Panc1 (cell line): Measurements from ENCODE around the gene UGGT2. TPM values are rescaled to one million over a fixed set of nuclear protein-coding genes. Genes with fewer than 3 reads are reported as not detected.

ENCODE experiments used
- ATAC-seq: fragments of 200-7000 bp; cut with Tn5 transposase; 2 replicates; pipeline ENCODE4 v1.9.1; 2020; ENCODE audit warnings: mild to moderate bottlenecking, moderate library complexity
- BruUV-seq: library from RNA; stranded (reverse); fragments of 400-500 nt; replicated peaks from 2 replicates; lab custom pipeline; 2021; lab: Mats Ljungman, UMichigan
- CTCF ChIA-PET: fragments of 300-600 bp; sonication (Branson Sonifier 250); formaldehyde crosslinking; loops from one replicate; lab custom pipeline; 2022; ENCODE audit warnings: antibody characterized with exemption; lab: Charles Lee
- POLR2A ChIA-PET: fragments of 300-600 bp; sonication (Branson Sonifier 250); formaldehyde crosslinking; loops from one replicate; lab custom pipeline; 2022; ENCODE audit warnings: antibody characterized with exemption; lab: Charles Lee
- DNase-seq: peaks from one replicate; pipeline ENCODE4 v3.0.0-alpha.2; 2010; ENCODE audit warnings: low read depth, low spot score
- H3K27ac ChIP-seq: 2 replicates; pipeline ENCODE4 v1.5.1; 2011; ENCODE audit warnings: mild to moderate bottlenecking, low read length, inconsistent platforms
- H3K27me3 ChIP-seq: fragments of 200-500 bp; sonication (Bioruptor generic); 2 replicates; pipeline ENCODE4 v1.6.0; 2014; ENCODE audit warnings: low read length, inconsistent platforms; ENCODE audit not compliant: control insufficient read depth, insufficient read depth
- H3K36me3 ChIP-seq: fragments of 200-500 bp; sonication (Bioruptor generic); 2 replicates; pipeline ENCODE4 v1.5.1; 2014; ENCODE audit warnings: inconsistent platforms, mild to moderate bottlenecking, low read length, moderate library complexity; ENCODE audit not compliant: control insufficient read depth, insufficient read depth
- H3K4me1 ChIP-seq: 2 replicates; pipeline ENCODE4 v1.5.1; 2011; ENCODE audit warnings: inconsistent platforms, mild to moderate bottlenecking, low read length, moderate library complexity; ENCODE audit not compliant: control insufficient read depth, insufficient read depth
- H3K4me3 ChIP-seq, 2 experiments: 2 replicates each; pipeline ENCODE4 v1.5.1; 2011 to 2012; ENCODE audit warnings: low read depth in 2 of 2, low read length in 2 of 2, mild to moderate bottlenecking in 2 of 2, inconsistent platforms in 1 of 2, moderate library complexity in 1 of 2
- H3K9me3 ChIP-seq: fragments of 200-500 bp; sonication (Bioruptor generic); 2 replicates; pipeline ENCODE4 v1.5.1; 2014; ENCODE audit warnings: low read depth, mild to moderate bottlenecking, inconsistent platforms, low read length, moderate library complexity; ENCODE audit not compliant: control insufficient read depth, insufficient read depth
- CTCF ChIP-seq: fragments of 450-650 bp; IDR thresholded peaks from 2 replicates; pipeline ENCODE4 v1.5.1; 2017; ENCODE audit warnings: mild to moderate bottlenecking
- POLR2AphosphoS5 ChIP-seq: IDR thresholded peaks from 2 replicates; pipeline ENCODE4 v1.6.1; 2012; ENCODE audit warnings: mild to moderate bottlenecking, low read depth, low read length, moderate library complexity
- REST ChIP-seq, 2 experiments: IDR thresholded peaks; 2 replicates each; pipeline ENCODE4 v1.6.1; 2011 to 2012; ENCODE audit warnings: low read depth in 2 of 2, control low read depth in 1 of 2, low read length in 1 of 2, mild to moderate bottlenecking in 1 of 2, moderate library complexity in 1 of 2; ENCODE audit not compliant: insufficient read depth in 1 of 2
- SIN3A ChIP-seq: IDR thresholded peaks from 2 replicates; pipeline ENCODE4 v1.6.1; 2012; ENCODE audit warnings: low read depth, mild to moderate bottlenecking, low read length, moderate library complexity, borderline replicate concordance; ENCODE audit not compliant: insufficient read depth
- TCF7L2 ChIP-seq: IDR thresholded peaks from 2 replicates; pipeline ENCODE4 v1.6.1; 2011; ENCODE audit warnings: mild to moderate bottlenecking, low read depth, low read length, inconsistent platforms
- in situ Hi-C: cut with HindIII; loops from 2 replicates; pipeline ENCODE4 v1.10.0; 2016; ENCODE audit warnings: low sequenced_read_pairs, low pct_unique_long_range_greater_than_20kb
- intact Hi-C: fragments of 100-400 bp; cut with micrococcal nuclease; formaldehyde crosslinking; loops from one replicate; pipeline ENCODE4 v1.10.0; 2022; ENCODE audit not compliant: unreplicated experiment
- total RNA-seq: library from RNA; stranded (reverse); gene quantifications from one replicate; pipeline ENCODE4 v1.2.1, GENCODE V29; 2021; ENCODE audit not compliant: unreplicated experiment

UGGT2 gene
- total RNA-seq, 1 experiment from 2014 or later: 22.9 TPM

- Histone ChIP-seq H3K36me3 (no peaks in the 10 kb centered on the region; the same call in 1 of the 2 replicates), H3K9me3 (no peaks in the 10 kb centered on the region), H3K27me3 (no peaks in the 10 kb centered on the region), H3K4me1 (no peaks in the 10 kb centered on the region), H3K27ac (no peak overlapping the region), H3K4me3 (no peak overlapping the region)
- no peak for TF ChIP-seq TCF7L2
- intact Hi-C loops: no loop called here
- DNase-seq: no peak
- CTCF ChIA-PET: no interaction called here
- in situ Hi-C loops: no loop called here
- ATAC-seq: no peak
- POLR2A ChIA-PET: no interaction called here
- no TSS peak for BruUV-seq
Measured at GRCh38 chr13:95882121-95882520, 171.1 kb downstream of the UGGT2 start.

GRCh38 chr13:95880331-95880730 lies 172.9 kb downstream of the UGGT2 start:
- ATAC-seq (no peak), DNase-seq (no peak)
- no TSS peak for BruUV-seq
- TF ChIP-seq TCF7L2: no peak
- no peak for TF ChIP-seq REST (IDR thresholded peaks at IDR 0.05; ENCODE audit: insufficient read depth in 1 of 2, low read depth in 2 of 2, low read length in 1 of 2)
- no peak for TF ChIP-seq CTCF
- TF ChIP-seq SIN3A: no peak
- TF ChIP-seq POLR2AphosphoS5: no peak
- Histone ChIP-seq H3K4me1 (no peaks in the 10 kb centered on the region), H3K27ac (no peak overlapping the region), H3K4me3 (no peak overlapping the region), H3K9me3 (no peaks in the 10 kb centered on the region), H3K27me3 (no peaks in the 10 kb centered on the region), H3K36me3 (no peaks in the 10 kb centered on the region; the same call in 1 of the 2 replicates)
- intact Hi-C loops (no loop called here), in situ Hi-C loops (no loop called here)
- ChIA-PET POLR2A (no interaction called here), CTCF (no interaction called here)

GRCh38 chr13:95874286-95874685 lies 178.9 kb downstream of the UGGT2 start:
- Histone ChIP-seq H3K4me1 (no peaks in the 10 kb centered on the region), H3K4me3 (no peak overlapping the region), H3K27ac (no peak overlapping the region), H3K36me3 (no peaks in the 10 kb centered on the region), H3K9me3 (no peaks in the 10 kb centered on the region), H3K27me3 (no peaks in the 10 kb centered on the region)
- BruUV-seq: no TSS peak
- POLR2A ChIA-PET: no interaction called here
- intact Hi-C loops: no loop called here
- ATAC-seq (no peak), DNase-seq (no peak)
- no peak for TF ChIP-seq TCF7L2
- no peak for TF ChIP-seq SIN3A
- no peak for TF ChIP-seq REST (IDR thresholded peaks at IDR 0.05; ENCODE audit: insufficient read depth in 1 of 2, low read depth in 2 of 2, low read length in 1 of 2)
- TF ChIP-seq POLR2AphosphoS5: no peak
- no peak for TF ChIP-seq CTCF
- in situ Hi-C loops: no loop called here
- CTCF ChIA-PET: no interaction called here
